ENCODE measurements around the gene ACR. TPM values are rescaled to one million over a fixed set of nuclear protein-coding genes. Genes with fewer than 3 reads are reported as not detected.

ACR gene
- total RNA-seq, 2 experiments from 2014 or later = not detected

GRCh38 chr22:50699001-50699755 is 38.8 kb upstream of the ACR start:
- no peak for DNase-seq
- ChIA-PET CTCF (no interaction called here), POLR2A (no interaction called here)
- Mint-ChIP-seq H3K36me3 (ENCODE audit: low read depth) (no peaks in the 10 kb centered on the region), H3K27me3 (no peaks in the 10 kb centered on the region), H3K27ac (no peak overlapping the region), H3K4me3 (no peak overlapping the region), H3K9me3 (no peaks in the 10 kb centered on the region), H3K4me1 (peaks cover 14% of the 10 kb centered on the region)

- H3K36me3 Mint-ChIP-seq (ENCODE audit: low read depth) = no peaks in the 10 kb centered on the region
Measured at GRCh38 chr22:50699756-50700386, 38.1 kb upstream of the ACR start.

GRCh38 chr22:50700387-50701075 is 37.5 kb upstream of the ACR start:
- no peaks in the 10 kb centered on the region for H3K36me3 Mint-ChIP-seq (ENCODE audit: low read depth)
- peaks cover 14% of the 10 kb centered on the region for H3K4me1 Mint-ChIP-seq
- no peak overlapping the region for H3K4me3 Mint-ChIP-seq
- DNase-seq = no peak
- CTCF ChIA-PET = interaction anchor here (1.4 kb wide), 1 partner anchor 36 kb away, joined by 3 read pairs; no protein-coding TSS in a partner anchor
- H3K27me3 Mint-ChIP-seq = no peaks in the 10 kb centered on the region
- H3K27ac Mint-ChIP-seq = no peak overlapping the region
- POLR2A ChIA-PET = no interaction called here
- H3K9me3 Mint-ChIP-seq = no peaks in the 10 kb centered on the region

More at GRCh38 chr22:50699756-50700386, 38.1 kb upstream of the ACR start:
- no peak overlapping the region for H3K4me3 Mint-ChIP-seq
- CTCF ChIA-PET = interaction anchor here (1.4 kb wide), 1 partner anchor 36 kb away, joined by 3 read pairs; no protein-coding TSS in a partner anchor
- H3K4me1 Mint-ChIP-seq = peaks cover 14% of the 10 kb centered on the region
- no peak for DNase-seq
- no peak overlapping the region for H3K27ac Mint-ChIP-seq
- H3K9me3 Mint-ChIP-seq = no peaks in the 10 kb centered on the region
- POLR2A ChIA-PET = no interaction called here
- H3K27me3 Mint-ChIP-seq = no peaks in the 10 kb centered on the region

GRCh38 chr22:50701076-50701419 is 37.0 kb upstream of the ACR start:
- POLR2A ChIA-PET = no interaction called here
- CTCF ChIA-PET = interaction anchor here (1.4 kb wide), 1 partner anchor 35 kb away, joined by 3 read pairs; no protein-coding TSS in a partner anchor
- DNase-seq = no peak
- Mint-ChIP-seq H3K36me3 (ENCODE audit: low read depth) (no peaks in the 10 kb centered on the region), H3K27ac (no peak overlapping the region), H3K9me3 (no peaks in the 10 kb centered on the region), H3K27me3 (no peaks in the 10 kb centered on the region), H3K4me1 (peaks cover 14% of the 10 kb centered on the region), H3K4me3 (no peak overlapping the region)

- no peaks in the 10 kb centered on the region for H3K9me3 Mint-ChIP-seq
- H3K27me3 Mint-ChIP-seq = no peaks in the 10 kb centered on the region
- H3K4me3 Mint-ChIP-seq = no peak overlapping the region
- no peaks in the 10 kb centered on the region for H3K36me3 Mint-ChIP-seq (ENCODE audit: low read depth)
- DNase-seq = no peak
- peaks cover 14% of the 10 kb centered on the region for H3K4me1 Mint-ChIP-seq
- POLR2A ChIA-PET = no interaction called here
- CTCF ChIA-PET = interaction anchor here (1.4 kb wide), 1 partner anchor 35 kb away, joined by 3 read pairs; no protein-coding TSS in a partner anchor
- no peak overlapping the region for H3K27ac Mint-ChIP-seq
Measured at GRCh38 chr22:50701428-50702154, 36.4 kb upstream of the ACR start.

- no peak overlapping the region for H3K27ac Mint-ChIP-seq
- ChIA-PET POLR2A (no interaction called here), CTCF (interaction anchor here (1.1 kb wide), 1 partner anchor 19 kb away, joined by 3 read pairs; no protein-coding TSS in a partner anchor)
Measured at GRCh38 chr22:50702261-50702671, 35.7 kb upstream of the ACR start.

GRCh38 chr22:50702821-50703725 is 34.9 kb upstream of the ACR start:
- CTCF ChIA-PET = interaction anchor here (1.1 kb wide), 1 partner anchor 18 kb away, joined by 3 read pairs; no protein-coding TSS in a partner anchor
- no peak for DNase-seq
- H3K4me3 Mint-ChIP-seq = no peak overlapping the region
- POLR2A ChIA-PET = no interaction called here
- H3K27me3 Mint-ChIP-seq = no peaks in the 10 kb centered on the region
- H3K36me3 Mint-ChIP-seq (ENCODE audit: low read depth) = no peaks in the 10 kb centered on the region
- H3K4me1 Mint-ChIP-seq = peaks cover 14% of the 10 kb centered on the region
- no peak overlapping the region for H3K27ac Mint-ChIP-seq
- H3K9me3 Mint-ChIP-seq = no peaks in the 10 kb centered on the region

More at GRCh38 chr22:50702261-50702671, 35.7 kb upstream of the ACR start:
- Mint-ChIP-seq H3K27me3 (no peaks in the 10 kb centered on the region), H3K4me1 (peaks cover 14% of the 10 kb centered on the region), H3K36me3 (ENCODE audit: low read depth) (no peaks in the 10 kb centered on the region), H3K9me3 (no peaks in the 10 kb centered on the region), H3K4me3 (no peak overlapping the region)
- no peak for DNase-seq

- no peak for DNase-seq
- Mint-ChIP-seq H3K36me3 (ENCODE audit: low read depth) (no peaks in the 10 kb centered on the region), H3K4me3 (no peak overlapping the region), H3K9me3 (no peaks in the 10 kb centered on the region), H3K27ac (no peak overlapping the region), H3K27me3 (peaks cover 1% of the 10 kb centered on the region), H3K4me1 (peaks cover 14% of the 10 kb centered on the region)
- POLR2A ChIA-PET = no interaction called here
- CTCF ChIA-PET = no interaction called here
Measured at GRCh38 chr22:50703726-50704509, 34.1 kb upstream of the ACR start.

GRCh38 chr22:50704510-50705218 is 33.3 kb upstream of the ACR start:
- no peak for DNase-seq
- peaks cover 14% of the 10 kb centered on the region for H3K4me1 Mint-ChIP-seq
- ChIA-PET POLR2A (no interaction called here), CTCF (no interaction called here)
- no peaks in the 10 kb centered on the region for H3K36me3 Mint-ChIP-seq (ENCODE audit: low read depth)
- H3K4me3 Mint-ChIP-seq = no peak overlapping the region
- H3K27ac Mint-ChIP-seq = no peak overlapping the region
- no peaks in the 10 kb centered on the region for H3K9me3 Mint-ChIP-seq
- peaks cover 2% of the 10 kb centered on the region for H3K27me3 Mint-ChIP-seq

- Mint-ChIP-seq H3K27me3 (peaks cover 2% of the 10 kb centered on the region), H3K4me1 (peaks cover 14% of the 10 kb centered on the region), H3K4me3 (no peak overlapping the region), H3K9me3 (no peaks in the 10 kb centered on the region), H3K27ac (no peak overlapping the region), H3K36me3 (ENCODE audit: low read depth) (no peaks in the 10 kb centered on the region)
- no peak for DNase-seq
- ChIA-PET CTCF (no interaction called here), POLR2A (no interaction called here)
Measured at GRCh38 chr22:50705219-50705691, 32.7 kb upstream of the ACR start.

- Mint-ChIP-seq H3K36me3 (ENCODE audit: low read depth) (no peaks in the 10 kb centered on the region), H3K4me1 (peaks cover 14% of the 10 kb centered on the region), H3K9me3 (no peaks in the 10 kb centered on the region), H3K27ac (no peak overlapping the region), H3K4me3 (no peak overlapping the region), H3K27me3 (peaks cover 2% of the 10 kb centered on the region)
- POLR2A ChIA-PET = no interaction called here
- CTCF ChIA-PET = no interaction called here
- DNase-seq = no peak
Measured at GRCh38 chr22:50705851-50706351, 32.1 kb upstream of the ACR start.
